ENCODE data around the gene NEU1.
A peak's percentile ranks its signal among the peaks of the same experiment; 100 is the strongest.

The NEU1 gene

GRCh38 chr6:31892821-31893220, 30.2 kb upstream of the NEU1 start:
- no peak for DNase-seq

DNA sequence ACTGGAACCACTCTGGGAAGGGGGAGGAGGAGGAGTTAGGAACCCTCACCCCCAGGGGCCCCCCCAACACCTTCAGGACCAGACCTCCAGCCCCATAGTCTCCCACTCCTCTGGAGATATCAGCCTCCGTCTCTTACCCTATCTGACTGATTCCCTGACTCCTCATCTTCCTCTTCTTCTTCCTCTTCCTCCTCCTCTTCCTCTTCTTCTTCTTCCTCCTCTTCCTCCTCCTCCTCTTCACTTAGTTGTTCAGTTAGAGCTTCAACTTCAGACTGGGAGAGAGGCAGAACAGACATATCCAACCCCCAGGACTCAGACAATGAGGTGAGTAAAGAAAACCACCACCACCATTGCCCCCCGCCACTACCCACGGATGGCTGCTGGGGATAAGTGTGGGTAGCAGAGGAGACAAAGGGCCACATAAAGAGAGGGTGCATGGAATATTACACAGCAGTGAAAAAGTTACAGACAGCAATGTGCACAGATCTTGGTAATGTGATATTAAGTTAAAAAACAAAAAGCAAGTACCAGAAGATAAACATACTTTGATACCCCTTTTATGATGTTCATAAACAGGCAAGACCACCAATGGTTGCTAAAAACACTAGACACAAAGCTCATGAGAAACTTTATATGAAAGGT, 26.8 kb upstream of the NEU1 start:
- DNase-seq, result no peak

GRCh38 chr6:31888276-31889258, 25.9 kb upstream of the NEU1 start:
- DNase-seq, result peak; percentile 53

- no peak for DNase-seq
Observed at GRCh38 chr6:31887173-31888007, 24.8 kb upstream of the NEU1 start.

- no peak for DNase-seq
Observed at GRCh38 chr6:31886541-31886991, 23.9 kb upstream of the NEU1 start.

GRCh38 chr6:31884528-31885035, 22.0 kb upstream of the NEU1 start:
- DNase-seq, result no peak

DNA sequence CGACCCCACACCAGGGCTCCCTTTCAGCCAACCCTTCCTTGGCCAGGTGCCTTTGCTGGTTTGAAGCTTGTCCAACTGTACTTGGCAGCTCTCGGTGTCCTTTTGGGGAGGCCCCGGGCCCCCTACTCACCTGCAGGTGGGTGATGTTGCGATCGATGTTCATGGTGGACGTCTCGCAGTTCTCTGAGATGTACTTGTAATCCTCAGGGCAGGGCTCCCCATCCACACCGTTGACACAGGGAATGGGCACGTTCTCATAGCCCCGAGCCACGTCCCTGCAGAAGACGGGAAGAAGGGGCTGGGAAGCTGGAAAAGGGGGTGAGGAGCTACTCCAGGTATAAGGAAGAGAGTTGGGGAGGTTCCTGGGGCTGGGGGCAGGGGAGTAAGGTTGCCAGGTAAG, 21.1 kb upstream of the NEU1 start:
- no peak for DNase-seq

DNA sequence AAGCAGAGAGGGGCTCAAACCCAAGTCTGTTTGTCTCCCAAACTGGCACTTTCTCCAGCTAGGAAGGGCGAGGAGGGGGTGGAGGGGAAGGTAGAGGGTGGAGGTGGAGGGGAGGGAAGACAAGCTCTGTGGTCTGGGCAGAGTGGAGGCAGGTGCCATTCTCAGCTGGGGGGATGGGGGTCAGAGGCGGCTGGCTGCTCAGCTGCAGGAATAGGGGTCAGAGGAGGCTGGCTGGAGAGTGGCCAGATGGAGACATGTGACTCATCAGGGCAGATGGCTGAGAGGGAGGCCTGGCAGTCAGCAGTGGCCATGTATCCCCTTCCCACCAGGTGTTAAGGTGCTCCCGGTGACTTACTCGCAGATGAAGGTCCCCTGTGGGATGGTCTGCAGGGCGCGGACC, 19.7 kb upstream of the NEU1 start:
- peak; percentile 40 for DNase-seq

DNA sequence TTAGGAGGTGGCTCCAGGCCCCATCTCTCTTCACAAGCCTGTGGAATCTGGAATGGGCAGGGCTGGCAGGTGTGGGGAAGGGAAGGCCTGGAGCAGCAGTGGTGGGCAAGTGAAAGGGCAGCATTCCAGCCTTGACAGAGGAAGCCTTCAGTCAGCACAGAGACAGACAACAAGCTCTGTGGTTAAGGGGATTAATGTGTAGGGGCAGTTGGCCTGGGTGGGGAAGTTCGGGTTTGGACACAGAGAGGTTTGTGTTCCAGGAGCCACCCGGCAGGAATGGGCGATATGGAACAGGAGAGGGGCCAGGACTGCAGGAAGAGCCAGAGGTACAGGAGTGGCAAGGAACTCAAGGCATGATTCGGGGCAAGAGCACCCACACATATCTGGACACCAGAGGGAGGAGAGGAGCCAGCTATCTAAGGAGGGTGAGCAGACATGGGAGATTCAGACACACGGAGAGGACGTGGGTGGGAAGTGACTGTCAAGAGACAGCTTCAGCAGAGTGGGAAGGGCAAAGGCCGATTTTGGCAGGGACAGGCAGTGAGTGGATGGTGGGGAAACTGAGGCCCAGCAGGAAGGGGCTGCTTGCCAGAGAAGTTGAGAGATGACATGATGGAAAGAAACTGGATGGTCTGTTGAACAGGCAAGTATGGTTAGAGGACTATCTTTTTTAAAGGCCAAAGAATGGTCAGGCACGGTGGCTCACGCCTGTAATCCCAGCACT, 18.7 kb upstream of the NEU1 start:
- no peak for DNase-seq

GRCh38 chr6:31880616-31881015, 18.0 kb upstream of the NEU1 start:
- DNase-seq, result no peak

GRCh38 chr6:31879901-31880300, 17.3 kb upstream of the NEU1 start:
- no peak for DNase-seq

GRCh38 chr6:31879143-31879542, 16.5 kb upstream of the NEU1 start:
- no peak for DNase-seq

DNA sequence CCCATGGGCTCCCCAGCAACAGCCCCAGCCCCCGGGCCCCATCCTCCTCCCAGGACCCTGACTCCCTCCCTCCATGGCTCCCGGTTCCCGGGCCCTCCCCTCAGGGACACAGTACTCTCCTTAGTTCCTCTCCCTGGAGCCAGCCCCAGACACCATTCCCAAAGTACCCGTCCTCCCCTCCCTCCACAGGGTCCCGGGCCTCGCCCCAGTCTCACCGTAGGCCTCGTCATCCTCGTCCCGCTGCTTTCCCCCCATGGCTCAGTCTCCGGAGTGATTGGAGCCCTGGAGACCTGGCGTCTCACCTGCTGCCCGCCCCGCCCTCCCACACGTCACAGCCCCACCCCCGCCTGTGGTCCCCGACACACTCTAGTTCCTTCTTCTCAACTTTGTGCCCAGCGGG, 16.1 kb upstream of the NEU1 start, which contains the start of gene SLC44A4:
Gene SLC44A4, minus strand, starts transcription at position 272 of the 400 bp plus-strand sequence. Its CDS starts 17 bp downstream, at position 255.
- DNase-seq, result no peak

GRCh38 chr6:31878222-31878621, 15.6 kb upstream of the NEU1 start:
- DNase-seq, result no peak

- no peak for DNase-seq
Observed at GRCh38 chr6:31877651-31878161, 15.1 kb upstream of the NEU1 start.

DNA sequence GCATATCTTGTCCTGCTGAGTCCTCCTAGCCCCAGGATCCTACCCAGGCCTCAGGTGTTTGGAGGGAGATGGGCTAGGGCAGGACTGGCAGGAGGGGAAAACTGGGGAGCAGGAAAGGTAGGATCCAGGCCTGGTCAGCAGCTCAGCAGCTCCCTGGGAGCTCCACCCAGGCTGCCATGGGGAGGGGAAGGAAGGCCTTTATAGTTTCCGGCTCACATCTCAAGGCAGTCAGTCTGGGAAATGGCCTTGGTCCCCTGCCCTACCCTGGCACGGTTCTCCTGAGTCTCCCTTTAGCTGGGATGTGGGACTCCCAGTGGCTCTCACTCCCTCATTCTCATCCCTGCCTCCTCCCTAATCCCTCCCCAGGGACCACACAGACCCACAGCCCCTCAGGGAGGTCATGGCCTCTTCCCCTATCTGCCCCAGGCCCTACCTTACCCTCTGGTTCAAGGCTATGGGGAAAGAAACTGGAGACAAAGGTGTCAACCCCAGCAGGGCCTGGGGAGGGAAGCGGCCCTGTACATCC, 14.6 kb upstream of the NEU1 start:
- peak; percentile 46 for DNase-seq

DNA sequence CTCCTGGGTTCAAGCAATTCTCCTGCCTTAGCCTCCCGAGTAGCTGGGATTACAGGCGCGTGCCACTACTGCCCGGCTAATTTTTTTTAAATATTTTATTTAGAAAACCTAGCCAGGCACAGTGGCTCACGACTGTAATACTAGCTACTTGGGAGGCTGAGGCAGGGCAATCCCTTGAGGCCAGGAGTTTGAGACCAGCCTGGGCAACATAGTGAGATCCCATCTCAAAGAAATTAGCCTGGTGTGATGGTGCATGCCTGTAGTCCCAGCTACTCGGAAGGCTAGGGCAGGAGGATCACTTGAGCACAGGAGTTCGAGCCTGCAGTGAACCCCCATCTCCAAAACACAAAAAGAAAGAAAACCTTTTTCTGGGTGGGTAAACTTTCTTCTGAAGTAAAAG, 13.7 kb upstream of the NEU1 start:
- DNase-seq, result no peak

DNA sequence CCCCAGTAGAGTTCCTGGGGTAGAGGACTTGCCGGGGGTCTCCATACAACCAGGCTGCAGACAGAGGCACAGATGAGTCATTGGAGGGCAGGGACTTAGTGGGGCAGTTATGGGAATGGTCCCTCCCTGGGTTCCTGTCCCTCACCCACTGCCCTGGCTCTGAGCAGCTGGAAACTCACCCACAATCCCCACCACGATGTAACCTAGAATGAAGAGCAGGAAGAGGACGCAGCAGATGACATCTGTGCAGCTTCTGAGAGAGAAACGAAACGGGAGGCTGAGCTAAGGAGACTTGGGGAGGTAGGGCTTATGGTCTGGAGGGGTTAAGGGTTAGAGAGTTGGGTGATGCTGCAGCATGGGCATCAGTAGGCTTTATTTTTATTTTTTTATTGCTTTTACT, 13.3 kb upstream of the NEU1 start:
- no peak for DNase-seq

- DNase-seq, result no peak
Observed at GRCh38 chr6:31874836-31875572, 12.4 kb upstream of the NEU1 start.

DNA sequence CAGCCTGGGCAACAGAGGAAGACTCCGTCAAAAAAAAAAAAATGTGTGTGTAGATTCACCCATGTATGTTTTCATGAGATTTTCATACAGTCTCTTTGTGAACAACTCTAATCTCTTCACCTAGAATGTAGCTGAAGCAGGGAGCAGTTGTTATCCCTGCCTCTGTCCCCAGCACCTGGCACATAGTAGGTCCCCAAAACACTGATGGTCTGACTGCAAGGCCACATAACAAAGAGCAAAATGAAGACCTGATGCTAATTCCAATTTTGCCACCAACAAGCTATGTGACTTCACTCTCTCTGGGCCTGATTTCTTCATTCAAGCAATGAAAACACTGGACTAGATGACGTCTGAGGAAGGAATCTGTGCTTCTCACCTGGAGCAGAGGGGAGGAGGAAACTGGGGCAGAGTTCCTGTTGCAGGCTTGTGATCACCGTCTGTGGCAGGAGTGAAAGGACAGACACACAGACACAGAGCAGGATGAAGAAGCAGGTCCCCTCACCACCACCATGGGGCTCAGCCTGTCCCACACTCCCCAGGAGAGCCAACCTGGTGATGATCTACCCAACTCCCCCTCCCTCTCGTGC, 11.6 kb upstream of the NEU1 start:
- DNase-seq, result no peak
